Erythroblast (primary cell): ENCODE results near the gene SUGT1.
"Not testable (repeated sequence)": the region's sequence is repeated elsewhere in the genome, so short reads cannot be mapped to it uniquely, and the experiment has no call there.

Experiments used
- GATA1 ChIP-seq: IDR thresholded peaks from 2 replicates; pipeline ENCODE4 v1.6.1; 2011; ENCODE audit warnings: low read depth, mild to moderate bottlenecking, control low read depth, low read length, moderate library complexity
- POLR2A ChIP-seq: IDR thresholded peaks from 2 replicates; pipeline ENCODE4 v1.6.1; 2011; ENCODE audit warnings: mild to moderate bottlenecking, low read length

DNA sequence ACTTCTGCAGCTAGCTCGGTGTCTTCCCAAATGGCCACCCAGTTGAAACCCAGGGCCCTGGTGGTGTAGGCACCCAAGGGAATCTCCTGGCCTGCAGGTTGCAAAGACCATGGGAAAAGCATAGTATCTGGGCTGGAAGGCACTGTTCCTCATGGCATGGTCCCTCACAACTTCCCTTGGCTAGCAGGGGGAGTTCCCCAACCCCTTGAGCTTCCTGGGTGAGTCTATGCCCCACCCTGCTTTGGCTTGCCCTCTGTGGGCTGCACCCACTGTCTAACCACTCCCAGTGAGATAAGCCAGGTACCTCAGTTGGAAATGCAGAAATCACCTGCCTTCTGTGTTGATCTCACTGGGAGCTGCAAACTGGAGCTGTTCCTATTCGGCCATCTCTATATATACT is 68.7 kb downstream of the SUGT1 start:
- TF ChIP-seq POLR2A, GATA1: not testable (repeated sequence)
